ENCODE results near the gene JAK1. TPM values are rescaled to one million over a fixed set of nuclear protein-coding genes. Genes with fewer than 3 reads are reported as not detected.

The JAK1 gene
- total RNA-seq, 4 donors from 2014 or later: 112 to 158 (median 135) TPM

DNA sequence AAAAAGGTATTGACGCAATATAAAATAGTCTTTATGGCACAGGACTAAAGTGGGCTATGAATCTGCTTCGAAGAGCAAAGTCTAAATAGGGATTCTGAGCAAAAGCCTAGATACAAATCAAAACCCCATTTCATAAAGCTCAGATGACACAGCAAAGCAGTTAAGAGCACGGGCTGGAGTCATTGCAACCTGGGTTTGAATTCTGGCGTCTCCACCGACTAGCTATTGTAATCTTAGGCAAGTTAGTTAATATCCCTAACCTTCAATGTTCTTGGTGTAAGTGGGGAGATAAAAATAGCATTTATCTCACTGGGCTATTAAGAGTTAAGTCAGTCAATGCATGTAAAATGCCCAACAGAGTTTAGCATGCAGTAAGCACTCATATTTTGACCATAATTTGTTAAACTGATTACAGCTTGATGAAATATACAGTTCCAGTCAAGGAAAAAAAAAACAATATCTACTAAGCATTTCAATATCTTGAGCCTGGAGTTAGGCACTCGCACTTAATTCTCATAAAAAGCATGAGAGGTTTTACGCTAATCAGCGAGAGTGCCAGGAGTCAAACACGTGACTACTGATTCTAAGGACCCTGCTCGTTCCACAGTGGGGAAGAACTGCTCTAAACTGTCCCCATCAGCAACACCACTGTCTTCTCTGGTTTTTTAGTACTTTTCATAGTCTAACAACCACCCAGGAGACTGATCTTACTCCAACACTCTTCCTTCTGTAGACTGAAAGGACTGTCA lies 75.5 kb downstream of the JAK1 start:
- Histone ChIP-seq H3K27me3 (no peaks in the 10 kb centered on the region), H3K4me1 (peaks cover 67 to 77% (median 72%) of the 10 kb centered on the region in 4 donors), H3K27ac (replicated peaks in 1 of 4) (no peak overlapping the region), H3K4me3 (no peak overlapping the region), H3K36me3 (no peaks in the 10 kb centered on the region), H3K9me3 (no peaks in the 10 kb centered on the region)
- TF ChIP-seq, protein P1, sequence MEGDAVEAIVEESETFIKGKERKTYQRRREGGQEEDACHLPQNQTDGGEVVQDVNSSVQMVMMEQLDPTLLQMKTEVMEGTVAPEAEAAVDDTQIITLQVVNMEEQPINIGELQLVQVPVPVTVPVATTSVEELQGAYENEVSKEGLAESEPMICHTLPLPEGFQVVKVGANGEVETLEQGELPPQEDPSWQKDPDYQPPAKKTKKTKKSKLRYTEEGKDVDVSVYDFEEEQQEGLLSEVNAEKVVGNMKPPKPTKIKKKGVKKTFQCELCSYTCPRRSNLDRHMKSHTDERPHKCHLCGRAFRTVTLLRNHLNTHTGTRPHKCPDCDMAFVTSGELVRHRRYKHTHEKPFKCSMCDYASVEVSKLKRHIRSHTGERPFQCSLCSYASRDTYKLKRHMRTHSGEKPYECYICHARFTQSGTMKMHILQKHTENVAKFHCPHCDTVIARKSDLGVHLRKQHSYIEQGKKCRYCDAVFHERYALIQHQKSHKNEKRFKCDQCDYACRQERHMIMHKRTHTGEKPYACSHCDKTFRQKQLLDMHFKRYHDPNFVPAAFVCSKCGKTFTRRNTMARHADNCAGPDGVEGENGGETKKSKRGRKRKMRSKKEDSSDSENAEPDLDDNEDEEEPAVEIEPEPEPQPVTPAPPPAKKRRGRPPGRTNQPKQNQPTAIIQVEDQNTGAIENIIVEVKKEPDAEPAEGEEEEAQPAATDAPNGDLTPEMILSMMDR (IDR thresholded peaks at IDR 0.05): no peak
- TF ChIP-seq EP300 (IDR thresholded peaks at IDR 0.05): no peak
- no peak for TF ChIP-seq POLR2AphosphoS5 (IDR thresholded peaks at IDR 0.05)
- TF ChIP-seq POLR2A (IDR thresholded peaks at IDR 0.05; ENCODE audit: low read depth): no peak
- WGBS: 82% methylated on average over 10 of the region's 10 CpGs
- DNase-seq (ENCODE audit: extremely low spot score): no peak
- intact Hi-C loops (cut with DNase I): no loop called here

DNA sequence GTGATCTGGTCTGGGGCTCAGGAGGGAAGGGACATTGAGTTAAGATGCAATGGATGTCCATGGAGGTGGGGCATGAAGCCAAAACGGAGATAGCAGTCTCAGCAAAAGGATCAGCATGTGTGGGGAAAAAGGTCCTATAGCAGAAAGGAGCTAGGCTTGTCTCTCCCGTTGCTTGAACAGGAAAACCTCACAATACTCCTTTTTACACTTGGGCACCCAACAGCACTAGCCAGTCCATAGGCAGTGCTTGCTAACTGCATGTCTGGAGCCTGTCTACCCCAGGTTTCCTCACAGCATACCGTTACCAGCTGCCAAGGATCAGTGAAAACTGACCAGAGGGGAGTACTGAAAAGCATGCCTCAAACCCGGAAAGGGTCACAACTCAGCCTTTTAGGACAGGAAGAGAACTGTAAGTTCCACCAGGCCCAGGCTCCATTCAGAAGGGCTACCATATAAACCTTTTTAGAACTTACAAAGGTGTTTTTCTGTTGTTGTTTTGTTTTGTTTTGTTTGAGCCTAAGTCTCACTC lies 78.6 kb downstream of the JAK1 start:
- H3K27ac ChIP-seq (replicated peaks in 1 of 4): no peak overlapping the region
- H3K27me3 ChIP-seq: no peaks in the 10 kb centered on the region
- peak; percentile 74 for DNase-seq (ENCODE audit: extremely low spot score)
- TF ChIP-seq POLR2AphosphoS5 (IDR thresholded peaks at IDR 0.05) (no peak), EP300 (IDR thresholded peaks at IDR 0.05) (no peak), POLR2A (IDR thresholded peaks at IDR 0.05; ENCODE audit: low read depth) (no peak)
- TF ChIP-seq, protein P1 (IDR thresholded peaks at IDR 0.05): no peak
- H3K4me1 ChIP-seq: peaks cover 48 to 54% (median 50%) of the 10 kb centered on the region in 4 donors
- H3K4me3 ChIP-seq: no peak overlapping the region
- 68% methylated on average over 4 of the region's 4 CpGs for WGBS
- peaks cover 4 to 20% (median 8%) of the 10 kb centered on the region in 4 donors for H3K36me3 ChIP-seq
- intact Hi-C loops (cut with DNase I): no loop called here
- H3K9me3 ChIP-seq: no peaks in the 10 kb centered on the region

DNA sequence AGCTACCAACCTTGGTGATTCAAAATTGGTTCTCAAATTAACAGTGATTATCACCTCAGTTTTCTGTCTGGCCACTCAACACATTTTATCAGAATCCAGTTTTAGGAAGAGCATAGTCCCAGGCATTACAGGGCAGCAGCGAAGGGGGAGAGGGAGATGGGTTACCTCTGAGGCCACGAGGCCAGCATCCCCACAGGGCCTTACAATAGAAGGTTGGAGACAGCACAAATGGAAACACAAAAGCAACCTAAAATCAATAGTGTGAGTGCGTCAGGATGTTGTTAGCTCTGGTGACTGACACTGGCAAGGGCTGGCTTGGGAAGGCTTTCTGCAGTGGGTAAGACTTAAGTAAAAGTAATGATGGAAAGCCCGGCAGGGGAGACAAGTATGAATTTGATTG lies 79.5 kb downstream of the JAK1 start:
- 88% methylated on average over 4 of the region's 4 CpGs for WGBS
- peaks cover 39 to 45% (median 41%) of the 10 kb centered on the region in 4 donors for H3K4me1 ChIP-seq
- peaks cover 9 to 25% (median 16%) of the 10 kb centered on the region in 4 donors for H3K36me3 ChIP-seq
- no peak overlapping the region for H3K4me3 ChIP-seq
- DNase-seq (ENCODE audit: extremely low spot score): peak; percentile 37
- H3K27me3 ChIP-seq: no peaks in the 10 kb centered on the region
- TF ChIP-seq POLR2A (IDR thresholded peaks at IDR 0.05; ENCODE audit: low read depth): no peak
- TF ChIP-seq, protein P1 (IDR thresholded peaks at IDR 0.05): no peak
- no peak for TF ChIP-seq POLR2AphosphoS5 (IDR thresholded peaks at IDR 0.05)
- TF ChIP-seq EP300 (IDR thresholded peaks at IDR 0.05): no peak
- no peak overlapping the region for H3K27ac ChIP-seq (replicated peaks in 1 of 4)
- intact Hi-C loops (cut with DNase I): no loop called here
- H3K9me3 ChIP-seq: no peaks in the 10 kb centered on the region

DNA sequence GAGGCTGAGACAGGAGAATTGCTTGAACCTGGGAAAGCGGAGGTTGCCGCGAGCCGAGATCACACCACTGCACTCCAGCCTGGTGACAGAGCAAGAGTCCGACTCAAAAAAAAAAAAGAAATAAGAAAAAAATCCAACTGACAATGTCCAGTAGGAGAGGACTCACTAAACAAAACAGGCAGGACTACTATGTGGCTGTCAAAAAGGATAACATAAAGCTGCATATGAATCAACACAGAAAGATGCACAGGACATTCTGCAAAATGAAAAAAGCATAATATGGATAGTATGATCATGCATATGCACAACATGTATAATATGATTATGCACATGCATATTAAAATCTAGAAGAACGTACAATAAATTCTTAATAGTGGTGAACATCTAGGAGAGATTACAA lies 80.7 kb downstream of the JAK1 start:
- Histone ChIP-seq H3K9me3 (no peaks in the 10 kb centered on the region), H3K27me3 (no peaks in the 10 kb centered on the region), H3K4me3 (no peak overlapping the region), H3K27ac (replicated peaks in 1 of 4) (no peak overlapping the region), H3K4me1 (peaks cover 29 to 33% (median 30%) of the 10 kb centered on the region in 4 donors), H3K36me3 (peaks cover 9 to 32% (median 17%) of the 10 kb centered on the region in 4 donors)
- intact Hi-C loops (cut with DNase I): no loop called here
- WGBS: 97% methylated on average over 6 of the region's 6 CpGs
- DNase-seq (ENCODE audit: extremely low spot score): no peak
- TF ChIP-seq POLR2AphosphoS5 (IDR thresholded peaks at IDR 0.05) (no peak), EP300 (IDR thresholded peaks at IDR 0.05) (no peak), POLR2A (IDR thresholded peaks at IDR 0.05; ENCODE audit: low read depth) (no peak)
- TF ChIP-seq, protein P1 (IDR thresholded peaks at IDR 0.05): no peak

All from esophagus muscularis mucosa (tissue), 4 donors.